H9 (cell line): Measurements from ENCODE around the gene GPR155. TPM values are rescaled to one million over a fixed set of nuclear protein-coding genes. Genes with fewer than 3 reads are reported as not detected.

Experiments used
- DNase-seq: peaks from one replicate; pipeline ENCODE4 v3.0.0-alpha.2; 2017
- H2AFZ ChIP-seq: one replicate; pipeline ENCODE4 v1.6.1; 2013; ENCODE audit warnings: mild to moderate bottlenecking, low read length, control low read depth, moderate library complexity
- H2AK5ac ChIP-seq: 2 replicates; pipeline ENCODE4 v1.6.1; 2013; ENCODE audit warnings: low read length, control low read depth, mixed read lengths; ENCODE audit not compliant: insufficient read length
- H2BK120ac ChIP-seq: one replicate; pipeline ENCODE4 v1.6.1; 2013; ENCODE audit warnings: low read depth, mild to moderate bottlenecking, low read length, control low read depth, inconsistent platforms; ENCODE audit not compliant: poor library complexity, severe bottlenecking
- H2BK12ac ChIP-seq: 2 replicates; pipeline ENCODE4 v1.6.1; 2013; ENCODE audit warnings: low read length, control low read depth, mixed read lengths, low read depth; ENCODE audit not compliant: insufficient read length
- H2BK15ac ChIP-seq: 2 replicates; pipeline ENCODE4 v1.6.1; 2013; ENCODE audit warnings: low read depth, low read length, control low read depth
- H2BK20ac ChIP-seq: one replicate; pipeline ENCODE4 v1.6.1; 2013; ENCODE audit warnings: low read depth, mild to moderate bottlenecking, low read length, control low read depth, inconsistent platforms; ENCODE audit not compliant: poor library complexity, severe bottlenecking
- H2BK5ac ChIP-seq: 2 replicates; pipeline ENCODE4 v1.6.1; 2013; ENCODE audit warnings: low read length, control low read depth, mixed read lengths; ENCODE audit not compliant: insufficient read length
- H3K14ac ChIP-seq: 2 replicates; pipeline ENCODE4 v1.6.1; 2013; ENCODE audit warnings: low read length, control low read depth; ENCODE audit not compliant: insufficient read depth
- H3K18ac ChIP-seq: 2 replicates; pipeline ENCODE4 v1.6.1; 2013; ENCODE audit warnings: low read depth, mild to moderate bottlenecking, mixed read lengths, low read length, control low read depth; ENCODE audit not compliant: insufficient read length
- H3K23ac ChIP-seq: 2 replicates; pipeline ENCODE4 v1.6.1; 2013; ENCODE audit warnings: low read length, control low read depth, mixed read lengths, low read depth; ENCODE audit not compliant: insufficient read length
- H3K23me2 ChIP-seq: 2 replicates; pipeline ENCODE4 v1.6.1; 2013; ENCODE audit warnings: low read depth, mild to moderate bottlenecking, mixed read lengths, low read length, control low read depth; ENCODE audit not compliant: insufficient read length, poor library complexity, severe bottlenecking
- H3K27ac ChIP-seq: 2 replicates; pipeline ENCODE4 v1.5.1; 2013; ENCODE audit warnings: low read length, control low read depth, mixed read lengths, low read depth; ENCODE audit not compliant: insufficient read length
- H3K27me3 ChIP-seq: 2 replicates; pipeline ENCODE4 v1.6.1; 2013; ENCODE audit warnings: low read length, control low read depth, inconsistent platforms; ENCODE audit not compliant: insufficient read depth
- H3K4ac ChIP-seq: 2 replicates; pipeline ENCODE4 v1.6.1; 2013; ENCODE audit warnings: low read depth, mild to moderate bottlenecking, control low read depth, inconsistent platforms, low read length, moderate library complexity
- H3K4me1 ChIP-seq: 2 replicates; pipeline ENCODE4 v1.6.1; 2013; ENCODE audit warnings: low read length, control low read depth, inconsistent platforms; ENCODE audit not compliant: insufficient read depth
- H3K4me2 ChIP-seq: 2 replicates; pipeline ENCODE4 v1.6.1; 2013; ENCODE audit warnings: low read length, control low read depth, mixed read lengths; ENCODE audit not compliant: insufficient read length, insufficient read depth
- H3K56ac ChIP-seq: 2 replicates; pipeline ENCODE4 v1.6.1; 2013; ENCODE audit warnings: low read depth, mild to moderate bottlenecking, mixed read lengths, low read length, control low read depth; ENCODE audit not compliant: insufficient read length
- H3K79me1 ChIP-seq: 2 replicates; pipeline ENCODE4 v1.6.1; 2013; ENCODE audit warnings: low read depth, mild to moderate bottlenecking, moderate library complexity, low read length, control low read depth, inconsistent platforms; ENCODE audit not compliant: insufficient read depth, poor library complexity, severe bottlenecking
- H3K79me2 ChIP-seq: 2 replicates; pipeline ENCODE4 v1.6.1; 2013; ENCODE audit warnings: low read length, control low read depth, inconsistent platforms; ENCODE audit not compliant: insufficient read depth
- H3K9ac ChIP-seq: 2 replicates; pipeline ENCODE4 v1.6.1; 2013; ENCODE audit warnings: low read length, control low read depth, mixed read lengths; ENCODE audit not compliant: insufficient read length; ENCODE audit errors: extremely low read depth
- H3K9me3 ChIP-seq: one replicate; pipeline ENCODE4 v1.6.1; 2013; ENCODE audit warnings: low read depth, low read length, inconsistent platforms; ENCODE audit not compliant: control insufficient read depth
- H3T11ph ChIP-seq: one replicate; pipeline ENCODE4 v1.6.1; 2013; ENCODE audit warnings: mild to moderate bottlenecking, low read length, control low read depth, inconsistent platforms
- H4K20me1 ChIP-seq: one replicate; pipeline ENCODE4 v1.6.1; 2013; ENCODE audit not compliant: control insufficient read depth, insufficient read length, insufficient read depth
- H4K5ac ChIP-seq: 2 replicates; pipeline ENCODE4 v1.6.1; 2013; ENCODE audit warnings: low read depth, mild to moderate bottlenecking, mixed read lengths, low read length, control low read depth; ENCODE audit not compliant: insufficient read length
- H4K8ac ChIP-seq: replicated peaks from 2 replicates; pipeline ENCODE4 v1.6.1; 2013; ENCODE audit warnings: low read length, control low read depth, mixed read lengths, low read depth; ENCODE audit not compliant: insufficient read length
- H4K91ac ChIP-seq: 2 replicates; pipeline ENCODE4 v1.6.1; 2013; ENCODE audit warnings: low read depth, mild to moderate bottlenecking, moderate library complexity, mixed read lengths, low read length, control low read depth; ENCODE audit not compliant: insufficient read length
- H3K27ac Mint-ChIP-seq, 3 experiments: 2 replicates in 2 of 3; 3 replicates in 1 of 3; pipeline ENCODE4 v1.8.0; 2020 to 2021; ENCODE audit warnings: mixed read lengths in 3 of 3, mild to moderate bottlenecking in 1 of 3, moderate library complexity in 1 of 3
- H3K27me3 Mint-ChIP-seq: 2 replicates; pipeline ENCODE4 v1.8.0; 2021; ENCODE audit warnings: low read depth, mild to moderate bottlenecking, moderate library complexity, mixed read lengths
- H3K36me3 Mint-ChIP-seq, 3 experiments: 2 replicates in 2 of 3; 3 replicates in 1 of 3; pipeline ENCODE4 v1.8.0; 2020 to 2021; ENCODE audit warnings: low read depth in 3 of 3, mixed read lengths in 3 of 3; ENCODE audit not compliant: insufficient read depth in 1 of 3
- H3K4me1 Mint-ChIP-seq, 2 experiments: 2 replicates each; pipeline ENCODE4 v1.8.0; 2020; ENCODE audit warnings: mixed read lengths in 2 of 2
- H3K4me3 Mint-ChIP-seq, 2 experiments: 2 replicates in 1 of 2; 3 replicates in 1 of 2; pipeline ENCODE4 v1.8.0; 2020 to 2021; ENCODE audit warnings: mild to moderate bottlenecking in 2 of 2, mixed read lengths in 2 of 2, moderate library complexity in 1 of 2
- H3K9me3 Mint-ChIP-seq, 2 experiments: 2 replicates in 1 of 2; 3 replicates in 1 of 2; pipeline ENCODE4 v1.8.0; 2020; ENCODE audit warnings: mild to moderate bottlenecking in 2 of 2, mixed read lengths in 2 of 2, moderate library complexity in 1 of 2
- WGBS: extraction: QIAGEN DNeasy Blood & Tissue Kit; methylation state at CpG from one replicate; pipeline ENCODE4 v1.1.7; 2013; ENCODE audit warnings: missing lambda C conversion rate, low lambda C conversion rate, mixed read lengths; ENCODE audit not compliant: insufficient read length; ENCODE audit errors: extremely low coverage; 5-methylcytosine and 5-hydroxymethylcytosine counted together
- total RNA-seq: library from RNA; stranded (reverse); gene quantifications from 2 replicates; pipeline ENCODE4 v1.2.1, GENCODE V29; 2021
- TF ChIP-seq, protein P1 (sequence below): fragments of 200-600 bp; sonication (generic); conservative IDR thresholded peaks from 3 replicates; pipeline ENCODE4 v1.8.0; 2021; ENCODE audit warnings: antibody characterized with exemption, mild to moderate bottlenecking

GPR155 gene
- total RNA-seq, 1 experiment from 2014 or later: 0.35 TPM

DNA sequence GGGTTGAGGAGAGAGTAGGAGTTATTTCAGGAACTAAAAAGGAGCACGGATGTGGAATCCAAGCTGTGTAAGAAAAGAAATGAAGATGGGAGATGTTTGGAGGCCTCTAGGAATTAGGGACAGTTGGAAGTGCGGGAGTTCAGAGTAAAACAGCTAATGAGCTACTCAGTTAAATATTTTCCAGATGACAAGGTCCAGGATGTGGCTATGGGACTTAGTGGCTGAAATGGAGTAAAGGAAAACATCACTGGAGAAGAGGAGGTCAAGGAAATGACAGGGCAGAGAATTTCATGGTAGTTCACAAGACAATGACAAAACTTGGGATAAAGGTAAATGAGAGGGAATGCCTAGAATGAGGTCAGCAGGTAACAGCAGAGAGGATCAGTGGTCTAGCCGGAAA is 13.0 kb downstream of the GPR155 start:
- no peak overlapping the region for H2AFZ ChIP-seq
- no peak overlapping the region for H3K14ac ChIP-seq
- H3K4me1 ChIP-seq: no peaks in the 10 kb centered on the region
- H3K4me3 Mint-ChIP-seq: no peak overlapping the region
- no peaks in the 10 kb centered on the region for H3K27me3 ChIP-seq
- no peak overlapping the region for H2BK120ac ChIP-seq
- H3K27me3 Mint-ChIP-seq: no peaks in the 10 kb centered on the region
- no peak overlapping the region for H3K56ac ChIP-seq
- no peak overlapping the region for H4K8ac ChIP-seq
- no peaks in the 10 kb centered on the region for H3K4me1 Mint-ChIP-seq
- H3K79me1 ChIP-seq: no peaks in the 10 kb centered on the region
- H3K23me2 ChIP-seq: no peaks in the 10 kb centered on the region
- H3K9me3 Mint-ChIP-seq: peaks cover 0 to 4% of the 10 kb centered on the region in 2 experiments; a peak in 1 of 5 replicates
- H3K27ac ChIP-seq: no peak overlapping the region
- no peaks in the 10 kb centered on the region for H3K79me2 ChIP-seq
- H3K18ac ChIP-seq: no peak overlapping the region
- H3K9ac ChIP-seq: no peak overlapping the region
- no peaks in the 10 kb centered on the region for H4K20me1 ChIP-seq
- no peak overlapping the region for H2BK15ac ChIP-seq
- no peak overlapping the region for H2BK20ac ChIP-seq
- no peak overlapping the region for H3K27ac Mint-ChIP-seq
- no peaks in the 10 kb centered on the region for H3K9me3 ChIP-seq
- no CpG with 5 or more reads among the region's 3 CpGs for WGBS
- H4K91ac ChIP-seq: no peak overlapping the region
- H3K4me2 ChIP-seq: no peak overlapping the region
- H3K4ac ChIP-seq: no peak overlapping the region
- H2AK5ac ChIP-seq: no peak overlapping the region
- no peak overlapping the region for H2BK5ac ChIP-seq
- no peak for DNase-seq
- TF ChIP-seq, protein P1, sequence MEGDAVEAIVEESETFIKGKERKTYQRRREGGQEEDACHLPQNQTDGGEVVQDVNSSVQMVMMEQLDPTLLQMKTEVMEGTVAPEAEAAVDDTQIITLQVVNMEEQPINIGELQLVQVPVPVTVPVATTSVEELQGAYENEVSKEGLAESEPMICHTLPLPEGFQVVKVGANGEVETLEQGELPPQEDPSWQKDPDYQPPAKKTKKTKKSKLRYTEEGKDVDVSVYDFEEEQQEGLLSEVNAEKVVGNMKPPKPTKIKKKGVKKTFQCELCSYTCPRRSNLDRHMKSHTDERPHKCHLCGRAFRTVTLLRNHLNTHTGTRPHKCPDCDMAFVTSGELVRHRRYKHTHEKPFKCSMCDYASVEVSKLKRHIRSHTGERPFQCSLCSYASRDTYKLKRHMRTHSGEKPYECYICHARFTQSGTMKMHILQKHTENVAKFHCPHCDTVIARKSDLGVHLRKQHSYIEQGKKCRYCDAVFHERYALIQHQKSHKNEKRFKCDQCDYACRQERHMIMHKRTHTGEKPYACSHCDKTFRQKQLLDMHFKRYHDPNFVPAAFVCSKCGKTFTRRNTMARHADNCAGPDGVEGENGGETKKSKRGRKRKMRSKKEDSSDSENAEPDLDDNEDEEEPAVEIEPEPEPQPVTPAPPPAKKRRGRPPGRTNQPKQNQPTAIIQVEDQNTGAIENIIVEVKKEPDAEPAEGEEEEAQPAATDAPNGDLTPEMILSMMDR: no peak
- H2BK12ac ChIP-seq: no peak overlapping the region
- H3T11ph ChIP-seq: no peak overlapping the region
- H3K23ac ChIP-seq: no peak overlapping the region
- no peaks in the 10 kb centered on the region for H3K36me3 Mint-ChIP-seq
- no peak overlapping the region for H4K5ac ChIP-seq
